RPMI7951 (cell line): Measurements from ENCODE around the gene SARDH. TPM values are rescaled to one million over a fixed set of nuclear protein-coding genes. Genes with fewer than 3 reads are reported as not detected.
"Not testable (repeated sequence)": the region's sequence is repeated elsewhere in the genome, so short reads cannot be mapped to it uniquely, and the experiment has no call there.

Source experiments
- DNase-seq: peaks from one replicate; pipeline ENCODE4 v3.0.0-alpha.2; 2012; ENCODE audit warnings: low read depth
- total RNA-seq: library from RNA; depleted of rRNA; stranded (reverse); fragments of >200 nt; shearing (Covaris generic); gene quantifications from 2 replicates; pipeline ENCODE4 v1.2.3, GENCODE V29; 2014

The SARDH gene
- total RNA-seq, 1 experiment from 2014 or later, result 1.8 TPM

DNA sequence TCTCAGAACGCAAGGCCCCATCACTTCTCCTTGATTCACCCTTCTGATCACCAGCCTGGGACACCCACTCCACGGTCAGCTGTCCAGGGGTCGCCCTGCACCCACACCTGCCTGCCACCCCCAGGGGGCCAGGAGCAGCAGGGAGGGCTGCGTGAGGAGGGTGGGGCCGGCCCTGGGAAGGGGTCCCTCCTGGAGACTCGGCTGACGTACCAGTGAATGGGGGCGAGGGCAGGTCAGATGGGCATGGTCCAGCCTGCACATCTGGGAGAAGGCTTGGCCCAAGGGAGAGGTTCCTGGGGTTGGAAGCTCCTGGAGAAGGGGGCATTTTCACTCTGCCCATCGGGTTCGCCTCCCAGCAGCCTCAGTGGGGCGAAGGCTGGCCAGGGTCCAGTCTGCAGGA is 21.8 kb upstream of the SARDH start:
- no peak for DNase-seq

DNA sequence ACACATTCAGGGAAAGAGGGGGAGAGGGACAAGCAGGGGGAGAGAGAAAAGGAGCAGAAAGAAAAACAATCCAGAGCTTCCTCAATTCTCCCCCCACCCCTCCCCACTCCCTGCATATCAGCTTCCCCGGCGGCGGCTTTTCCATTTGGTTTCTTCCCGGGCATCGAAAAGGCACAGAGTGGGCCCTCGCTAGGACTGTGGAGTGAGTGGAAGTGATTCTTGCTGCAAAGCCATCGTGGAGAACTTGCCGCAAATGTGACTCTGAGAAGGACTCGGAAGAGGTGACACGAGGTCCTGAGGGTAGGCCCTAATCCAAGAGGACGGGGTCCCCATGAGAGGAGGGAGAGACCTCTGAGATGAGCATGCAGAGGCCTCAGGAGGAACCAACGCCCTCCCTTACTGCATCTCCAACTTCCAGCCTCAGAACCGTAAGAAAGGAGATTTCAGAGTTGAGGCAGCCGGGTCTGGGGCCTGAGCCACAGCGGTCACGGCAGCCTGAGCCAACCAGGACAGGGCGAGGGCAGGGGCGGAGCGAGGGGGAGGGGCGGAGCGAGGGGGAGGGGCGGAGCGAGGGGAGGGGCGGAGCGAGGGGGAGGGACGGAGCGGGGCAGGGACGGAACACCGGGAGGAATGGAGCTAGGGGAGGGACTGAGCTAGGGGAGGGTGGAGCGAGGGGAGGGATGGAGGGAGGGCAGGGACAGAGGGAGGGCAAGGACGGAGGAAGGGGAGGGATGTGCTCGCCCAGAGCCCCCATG is 21.2 kb upstream of the SARDH start:
- DNase-seq, result no peak

DNA sequence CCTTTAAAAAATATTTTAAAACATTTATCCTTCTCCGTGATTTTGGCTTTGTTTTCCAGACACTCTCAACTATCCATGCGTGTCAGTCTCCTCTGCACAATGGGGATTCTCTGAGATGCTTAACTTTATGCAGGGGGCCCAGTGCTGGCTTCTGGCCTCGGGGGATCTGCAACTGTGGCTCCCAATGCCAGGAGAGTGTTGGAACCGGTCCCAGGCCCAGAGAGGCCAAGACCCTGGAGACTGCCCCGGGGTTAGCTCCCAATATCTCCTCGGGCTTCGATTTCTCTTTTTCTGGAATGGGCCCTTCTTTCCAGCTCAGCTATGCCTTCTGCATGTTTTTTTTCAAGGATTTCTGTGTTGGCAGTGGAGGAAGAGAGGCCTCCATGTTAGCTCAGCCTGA is 20.1 kb upstream of the SARDH start:
- DNase-seq, result no peak

DNA sequence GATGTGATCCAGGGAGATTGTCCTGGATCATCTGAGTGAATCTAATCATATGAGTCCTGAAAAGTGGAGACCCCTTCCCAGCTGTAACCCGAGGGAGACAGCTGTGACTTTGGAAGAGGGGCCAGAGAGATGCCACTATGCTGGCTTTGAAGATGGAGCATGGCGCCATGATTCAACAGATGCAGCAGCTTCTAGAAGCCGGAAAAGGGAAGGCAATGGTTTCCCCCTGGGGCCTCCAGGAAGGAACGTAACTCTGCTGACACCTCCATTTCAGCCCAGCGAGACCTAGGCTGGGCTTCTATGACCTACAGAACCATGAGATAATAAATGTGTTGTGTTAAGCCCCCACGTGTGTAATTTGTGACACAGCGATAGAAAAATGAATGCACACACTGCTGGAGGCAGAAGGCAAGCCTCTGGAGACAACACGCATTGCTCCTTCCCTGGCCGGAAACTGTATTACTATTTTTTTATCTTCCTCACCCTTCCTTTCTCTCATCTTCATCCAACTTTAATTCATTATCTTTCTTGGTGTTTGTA is 16.6 kb upstream of the SARDH start:
- no peak for DNase-seq

DNA sequence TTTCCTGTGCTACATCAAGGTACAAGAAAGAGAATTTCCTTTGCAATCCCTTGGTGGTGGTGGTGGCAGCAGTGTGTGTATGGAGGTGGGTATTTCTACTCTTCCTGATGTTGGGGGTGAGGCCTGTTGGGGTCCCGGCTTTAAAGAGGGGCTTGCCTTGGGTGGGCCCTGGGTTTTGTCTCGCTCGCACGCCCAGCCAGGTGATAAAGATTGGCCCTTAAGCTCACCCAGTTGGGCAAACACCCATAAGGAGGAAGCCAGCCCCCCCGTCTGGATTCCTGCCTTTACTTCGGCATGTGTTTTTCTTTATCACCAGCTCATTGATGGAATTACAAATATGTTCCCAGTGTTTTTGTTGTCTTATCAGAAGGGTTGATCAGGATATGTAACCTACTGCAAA is 16.0 kb upstream of the SARDH start:
- no peak for DNase-seq

DNA sequence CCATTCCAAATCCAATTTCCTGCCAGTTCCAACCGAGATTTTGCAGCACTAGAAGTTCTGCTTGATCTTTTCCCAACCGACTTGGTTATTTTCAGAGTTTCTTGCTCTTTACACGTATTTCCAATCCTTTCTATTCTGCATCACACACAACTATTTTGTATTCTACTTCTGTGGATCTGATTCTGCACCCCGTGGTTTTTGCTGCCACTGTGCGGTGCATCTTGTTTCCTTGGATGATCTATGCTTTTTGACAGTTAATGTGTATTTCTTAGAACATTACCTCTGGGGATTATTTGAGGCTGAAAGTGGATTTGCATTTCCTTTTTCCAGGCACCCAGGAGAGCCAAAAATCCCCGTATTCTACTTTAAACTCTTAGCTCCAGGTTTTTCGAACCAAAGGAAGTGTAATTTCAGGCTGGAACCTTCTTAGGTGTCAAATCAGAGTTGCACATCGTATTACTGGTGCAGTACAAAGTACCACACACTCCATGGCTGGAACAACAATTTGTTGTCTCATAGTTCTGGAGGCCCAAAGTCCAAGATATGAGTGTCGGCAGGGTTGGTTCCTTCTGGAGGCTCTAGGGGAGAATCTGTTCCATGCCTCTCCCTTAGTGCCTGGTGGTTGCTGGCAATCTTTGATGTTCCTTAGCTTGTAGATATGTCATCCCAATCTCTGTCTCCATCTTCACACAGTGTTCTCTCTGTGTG is 14.7 kb upstream of the SARDH start:
- no peak for DNase-seq

DNA sequence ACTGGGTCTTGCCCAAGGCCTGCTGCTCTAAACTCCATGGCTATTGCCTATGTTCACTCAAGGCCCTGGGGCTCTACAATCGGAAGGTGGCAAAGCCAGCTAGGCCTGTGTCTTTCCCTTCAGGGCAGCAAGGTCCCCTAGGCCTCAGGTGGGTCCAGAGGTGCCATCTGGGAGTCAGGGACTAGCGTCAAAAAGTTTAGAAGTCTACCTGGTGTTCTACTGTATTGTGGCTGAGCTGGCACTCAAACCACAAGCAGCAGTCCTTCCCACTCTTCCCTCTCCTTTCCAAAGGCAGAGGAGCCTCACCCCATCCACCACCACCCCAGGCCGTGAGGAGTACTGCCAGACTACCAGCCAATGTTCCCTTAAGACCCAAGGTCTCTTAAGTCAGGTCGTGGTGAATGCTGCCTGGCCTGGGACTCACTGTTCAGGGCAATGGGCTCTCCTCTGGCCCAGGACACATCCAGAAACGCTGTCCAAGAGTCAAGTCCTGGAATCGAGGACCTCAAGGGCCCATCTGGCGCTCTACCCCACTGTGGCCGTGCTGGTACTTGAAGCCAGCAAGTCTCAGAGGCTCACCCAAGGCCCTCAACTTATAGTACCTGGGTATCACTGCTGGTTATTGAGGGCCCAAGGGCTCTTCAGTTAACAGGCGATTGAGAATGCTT is 13.0 kb upstream of the SARDH start:
- DNase-seq, result no peak

DNA sequence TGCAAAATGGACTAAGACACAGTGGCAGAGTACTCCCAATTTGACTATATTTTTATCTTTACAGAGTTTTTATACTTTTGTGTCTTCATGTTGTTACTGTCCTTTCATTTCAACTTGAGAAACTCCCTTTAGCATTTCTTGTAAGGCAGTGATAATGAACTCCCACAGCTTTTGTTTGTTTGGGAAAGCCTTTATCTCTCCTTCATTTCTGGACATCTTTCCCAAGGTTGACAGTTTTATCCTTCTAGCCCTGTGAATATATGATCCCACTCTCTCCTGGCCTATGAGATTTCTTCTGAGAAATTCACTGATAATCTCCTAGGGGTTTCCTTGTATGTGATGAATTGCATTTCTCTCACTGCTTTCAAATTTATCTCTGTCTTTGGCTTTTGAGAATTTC is 9.2 kb upstream of the SARDH start:
- DNase-seq, result no peak

DNA sequence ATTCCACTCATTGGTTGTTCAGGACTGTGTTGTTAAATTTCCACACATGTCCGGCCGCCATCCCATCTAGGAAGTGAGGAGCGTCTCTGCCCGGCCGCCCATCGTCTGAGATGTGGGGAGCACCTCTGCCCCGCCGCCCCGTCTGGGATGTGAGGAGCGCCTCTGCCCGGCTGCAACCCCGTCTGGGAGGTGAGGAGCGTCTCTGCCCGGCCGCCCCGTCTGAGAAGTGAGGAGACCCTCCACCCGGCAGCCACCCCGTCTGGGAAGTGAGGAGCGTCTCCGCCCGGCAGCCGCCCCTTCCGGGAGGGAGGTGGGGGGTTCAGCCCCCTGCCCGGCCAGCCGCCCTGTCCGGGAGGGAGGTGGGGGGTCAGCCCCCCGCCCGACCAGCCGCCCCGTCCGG is 6.4 kb upstream of the SARDH start:
- not testable (repeated sequence) for DNase-seq

DNA sequence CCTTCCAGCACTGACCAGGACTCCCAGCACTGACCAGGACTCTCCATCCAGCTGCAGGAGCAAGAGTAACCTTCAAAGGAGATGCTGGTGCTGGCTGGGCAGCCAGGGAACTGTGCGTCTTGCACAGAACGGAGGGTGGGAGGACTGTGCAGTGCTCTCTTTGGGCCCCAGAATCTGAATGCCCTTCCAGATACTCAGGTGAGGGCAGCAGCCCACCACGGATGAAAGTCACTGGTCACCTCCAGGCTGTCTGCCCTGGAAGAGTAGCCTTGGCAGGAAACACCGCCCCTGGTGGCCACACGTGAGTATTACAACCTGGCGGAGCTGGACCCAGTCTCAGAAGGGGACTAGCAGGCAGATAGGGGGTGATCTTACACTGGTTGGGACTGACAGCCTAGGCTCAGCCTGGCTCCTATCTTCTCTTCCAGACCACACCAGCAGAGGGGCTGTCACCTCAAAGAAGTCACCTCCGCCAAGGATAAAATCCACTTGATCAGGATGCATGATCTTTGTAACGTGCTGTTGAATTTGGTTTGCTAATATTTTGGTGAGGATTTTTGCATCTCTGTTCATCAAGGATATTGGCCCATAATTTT is 4.8 kb upstream of the SARDH start:
- peak; percentile 66 for DNase-seq

DNA sequence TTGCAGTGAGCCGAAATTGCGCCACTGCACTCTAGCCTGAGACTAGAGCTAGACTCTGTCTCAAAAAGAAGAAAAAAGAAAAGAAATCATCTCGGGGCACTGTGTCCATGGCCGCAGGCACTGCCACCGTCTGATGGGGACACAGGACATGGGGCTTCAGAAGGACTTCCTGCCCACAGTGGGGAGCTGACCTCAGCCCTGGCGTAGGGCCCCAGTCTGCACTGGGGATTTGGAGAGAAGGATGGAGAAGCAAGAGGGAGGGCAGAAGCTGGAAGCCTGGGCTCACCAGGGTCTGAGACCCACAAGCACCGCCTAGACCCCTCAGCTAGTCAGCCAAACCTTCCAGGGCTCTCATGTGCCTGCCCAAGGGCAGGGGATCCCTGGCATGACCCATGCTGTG is 4.1 kb upstream of the SARDH start:
- no peak for DNase-seq

DNA sequence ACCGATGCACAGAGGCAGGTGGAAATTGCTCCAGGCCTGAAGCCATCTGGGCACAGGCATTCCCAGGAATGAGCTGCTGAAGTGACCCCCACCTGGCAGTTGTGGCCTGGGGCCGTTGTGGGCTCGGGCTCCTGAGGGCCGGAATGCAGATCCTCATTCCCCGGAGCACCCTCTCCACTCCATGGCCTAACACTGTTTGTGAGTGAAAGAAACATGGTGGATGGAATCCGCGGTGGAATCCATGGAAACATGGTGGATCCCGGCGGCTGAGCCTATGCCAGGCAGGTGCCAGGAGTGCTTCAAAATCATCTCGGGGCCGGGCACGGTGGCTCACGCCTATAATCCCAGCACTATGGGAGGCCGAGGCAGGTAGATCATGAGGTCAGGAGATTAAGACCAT is 3.6 kb upstream of the SARDH start:
- DNase-seq, result no peak

DNA sequence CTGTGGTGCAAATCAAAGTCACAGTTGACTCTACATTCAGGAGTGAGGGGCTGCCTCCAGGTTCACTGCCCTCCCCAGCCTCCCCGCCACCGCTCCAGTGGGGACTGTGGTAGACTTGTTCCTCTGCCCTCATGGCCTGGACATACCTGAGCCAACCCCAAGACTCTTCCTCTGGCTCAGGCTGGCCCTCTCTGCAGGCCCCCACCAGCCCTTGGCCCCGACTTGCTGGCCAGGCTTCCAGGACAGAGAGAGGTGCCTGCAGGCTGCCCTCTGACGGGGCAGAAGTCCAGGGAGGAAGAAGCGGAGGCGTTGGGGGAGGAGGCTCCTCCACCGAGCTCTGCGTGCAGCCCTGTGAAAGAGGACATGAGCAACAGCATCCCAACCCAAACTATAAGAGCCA is 2.8 kb upstream of the SARDH start:
- DNase-seq, result no peak

DNA sequence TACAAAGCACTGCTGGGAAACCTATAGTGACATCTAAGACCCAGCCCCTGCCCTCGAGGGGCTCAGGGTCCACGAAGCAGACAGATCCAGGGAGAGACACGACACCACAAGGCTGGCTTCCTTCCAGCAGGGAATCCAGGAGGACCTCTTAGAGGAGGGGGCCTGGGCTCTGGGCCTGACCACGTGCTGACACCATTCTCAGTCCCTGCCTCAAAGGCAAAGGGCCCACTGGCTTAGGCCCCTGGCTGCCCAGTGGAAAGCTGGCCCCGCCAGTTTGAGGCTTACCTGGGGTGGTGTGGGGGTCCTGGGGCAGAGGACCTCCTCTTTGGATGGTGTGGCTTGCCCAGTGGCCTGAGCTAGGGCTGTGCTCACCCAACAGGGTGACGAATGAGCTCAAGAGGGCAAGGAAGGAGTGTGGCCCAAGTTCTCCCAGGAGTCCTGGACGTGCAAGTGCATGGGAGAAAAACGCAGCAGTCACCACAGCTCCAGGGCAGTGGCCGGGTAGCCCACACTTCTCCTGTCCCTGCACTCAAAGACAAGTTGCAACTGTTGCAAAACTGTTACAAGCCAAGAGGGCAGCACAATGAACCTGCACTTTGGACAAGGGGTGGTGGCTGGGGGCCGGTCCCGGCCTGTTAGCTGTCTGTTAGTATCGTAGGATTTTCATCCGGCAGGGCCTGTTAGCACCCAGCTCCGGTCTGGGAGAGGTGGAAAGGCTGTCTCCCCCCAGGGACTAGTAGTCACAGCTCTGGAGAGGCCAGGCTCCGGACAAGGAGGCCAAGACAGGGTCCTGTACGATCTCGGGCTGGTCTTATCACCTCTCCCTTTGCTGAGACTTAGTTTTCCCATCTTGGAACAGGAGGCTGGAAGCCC is 1.5 kb upstream of the SARDH start:
- no peak for DNase-seq

DNA sequence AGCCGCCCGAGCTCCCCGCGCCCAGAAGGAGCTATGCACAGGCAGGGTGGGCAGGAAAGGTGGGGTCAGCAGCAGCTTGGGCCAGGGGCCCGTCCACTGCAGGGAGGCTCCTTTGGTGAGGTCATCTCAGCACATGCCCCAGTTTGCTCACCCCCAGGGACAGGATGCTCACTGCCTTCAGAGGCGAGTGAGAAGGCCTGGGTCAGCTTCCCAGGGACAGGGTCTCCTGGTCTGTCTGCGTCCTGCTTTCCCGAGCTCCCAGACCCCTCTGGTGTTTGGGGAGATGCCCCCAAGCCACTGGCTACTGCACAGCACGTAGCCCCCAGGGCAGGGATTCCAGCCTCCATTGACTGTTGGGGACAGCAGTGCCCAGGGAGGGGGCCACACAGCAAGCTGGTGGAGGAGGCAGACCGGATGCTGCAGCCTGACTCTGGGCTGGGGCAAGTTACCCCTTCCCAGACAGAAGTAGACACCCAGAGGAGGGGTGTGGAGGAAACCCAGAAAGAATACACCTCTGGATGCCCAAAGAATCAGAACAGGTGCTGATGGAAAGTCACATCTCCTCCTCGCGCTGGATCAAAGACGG is 581 bp upstream of the SARDH start:
- no peak for DNase-seq

DNA sequence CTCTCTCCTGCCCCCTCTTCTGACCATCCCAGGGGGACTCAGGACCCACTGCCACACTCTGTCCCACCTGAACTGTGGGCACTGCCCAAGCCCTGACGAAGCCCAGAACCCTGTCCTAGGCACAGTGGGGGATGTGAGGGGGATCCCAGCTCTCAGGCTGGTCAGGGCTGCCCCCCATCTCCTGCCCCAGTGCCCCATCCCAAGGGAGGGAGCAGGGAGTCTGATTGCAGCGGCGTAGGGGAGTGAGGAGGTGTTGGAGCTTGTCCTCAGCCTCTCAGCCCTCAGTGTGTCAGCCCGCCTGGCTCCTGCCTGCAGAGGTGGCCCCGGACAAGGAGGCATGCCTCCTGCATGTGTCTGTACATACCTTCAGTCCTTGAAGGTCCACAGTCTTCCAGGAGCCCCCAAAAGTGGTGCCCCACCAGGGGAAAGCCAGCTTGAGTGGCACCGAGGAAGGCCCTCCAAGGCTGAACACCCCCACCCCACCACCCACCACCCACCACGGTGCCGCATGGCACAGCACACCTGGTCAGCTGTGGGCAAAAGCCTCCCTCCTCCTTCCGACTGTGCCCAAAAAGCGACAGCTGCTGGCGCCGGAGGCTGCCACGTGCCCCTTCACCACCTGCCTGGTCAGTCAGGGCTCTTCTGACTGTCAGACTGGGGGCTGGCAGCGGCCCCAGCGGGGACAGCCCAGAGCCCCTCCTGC is 930 bp downstream of the SARDH start:
- no peak for DNase-seq

DNA sequence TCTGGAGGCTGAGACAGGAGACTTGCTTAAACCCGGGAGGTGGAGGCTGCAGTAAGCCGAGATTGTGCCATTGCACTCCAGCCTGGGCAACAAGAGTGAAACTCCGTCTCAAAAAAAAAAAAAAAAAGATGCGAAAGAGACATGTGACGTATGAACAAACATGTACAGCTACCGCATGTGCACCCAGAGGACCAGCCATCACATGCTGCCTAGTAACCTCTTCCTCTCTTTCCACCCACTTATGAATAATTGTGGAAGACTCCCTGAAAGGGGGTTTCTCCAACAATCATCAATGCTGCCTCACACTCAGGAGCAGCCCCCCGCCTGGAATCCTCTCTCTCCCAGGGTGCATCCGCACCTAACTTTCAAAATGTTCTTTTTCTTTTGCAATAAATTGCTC is 2.2 kb downstream of the SARDH start:
- no peak for DNase-seq

DNA sequence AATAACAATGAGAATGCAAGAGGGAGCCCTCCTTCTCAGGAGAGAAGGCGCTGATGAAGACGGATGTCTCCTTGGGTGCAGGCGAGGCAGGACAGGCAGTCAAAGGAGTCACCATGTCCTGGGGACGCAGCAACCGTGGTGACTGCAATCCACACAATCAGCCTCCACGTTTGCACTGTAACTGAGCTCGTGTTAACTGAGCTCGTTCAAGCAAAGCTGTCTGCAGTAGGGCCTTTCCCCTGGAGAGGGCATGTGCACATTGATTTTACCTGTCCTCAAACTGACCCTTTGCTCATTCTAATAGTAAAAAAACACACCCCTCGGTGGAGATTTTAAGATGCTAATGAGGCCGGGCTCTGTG is 2.8 kb downstream of the SARDH start:
- DNase-seq, result no peak

DNA sequence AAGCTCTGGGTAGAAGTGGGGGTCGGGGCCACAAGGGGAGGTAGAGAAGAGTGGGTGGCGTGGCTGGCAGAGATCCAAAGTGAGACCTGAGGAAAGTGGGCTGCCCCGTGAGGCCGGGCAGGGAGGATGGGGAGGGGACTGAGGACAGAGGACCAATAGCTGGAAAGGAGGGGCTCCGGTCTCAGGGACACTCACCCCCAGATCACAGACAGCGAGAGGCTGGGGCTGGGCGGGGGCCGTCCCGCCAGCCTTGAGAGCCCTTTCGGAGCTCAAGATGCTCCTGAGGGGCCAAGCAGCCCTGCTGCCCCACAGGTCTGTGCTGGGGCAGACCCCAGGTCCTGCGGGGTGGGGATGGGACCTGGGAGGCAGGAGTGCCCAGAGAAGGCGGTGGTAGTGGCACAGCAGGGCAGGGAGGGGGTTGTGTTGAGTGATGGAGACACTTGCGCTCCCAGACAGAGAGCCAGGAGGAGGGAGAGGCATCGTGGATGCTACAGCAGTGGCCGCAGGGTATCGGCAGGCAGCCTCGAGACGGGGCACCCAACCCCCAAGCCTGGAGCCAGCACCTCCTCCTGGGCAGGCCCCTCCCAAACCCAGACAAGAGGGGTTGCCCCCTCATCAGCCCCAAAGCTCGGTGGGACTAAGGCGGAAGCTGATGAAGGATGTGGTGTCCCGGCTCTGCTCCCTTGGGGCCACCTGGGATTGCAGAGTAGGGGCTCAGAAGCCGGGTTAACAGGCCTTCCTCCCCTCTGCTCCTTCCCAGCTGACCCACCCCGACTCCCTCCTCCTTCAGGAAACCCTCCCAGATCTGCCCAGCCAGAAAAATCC is 3.4 kb downstream of the SARDH start:
- DNase-seq, result no peak
